ENCODE results near the gene MLH1.

MLH1 gene

DNA sequence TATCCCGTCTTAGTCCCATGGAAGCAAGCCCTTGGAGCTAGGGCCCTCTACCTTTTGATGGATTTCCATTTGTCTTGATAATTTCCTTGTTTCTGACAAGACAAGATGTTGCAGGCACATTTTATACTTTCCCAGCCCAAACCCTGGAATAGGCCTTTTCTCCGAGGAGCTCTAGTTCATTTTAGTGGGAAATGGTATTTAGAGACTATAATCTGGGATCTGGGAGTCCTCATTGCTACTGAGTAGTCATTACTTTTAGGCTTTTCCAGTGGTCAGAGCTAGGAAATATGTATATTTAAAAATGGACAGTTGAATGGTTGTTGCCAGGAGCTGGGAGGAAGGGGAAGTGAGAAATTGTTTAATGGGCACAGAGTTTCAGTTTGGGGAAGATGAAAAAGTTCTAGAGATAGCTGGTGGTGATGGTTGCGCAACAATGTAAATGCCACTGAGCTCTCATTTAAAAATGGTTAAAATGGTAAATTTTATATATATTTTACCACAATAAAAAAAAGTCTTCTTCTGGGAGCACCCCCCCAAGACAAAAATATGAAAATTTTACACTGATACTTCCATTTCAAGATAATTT, 31.6 kb downstream of the MLH1 start:
- H3K27me3 ChIP-seq (ENCODE audit: control insufficient read depth, insufficient read depth, low read length) = no peaks in the 10 kb centered on the region
- no peak overlapping the region for H3K4me3 ChIP-seq (ENCODE audit: low read depth, low read length)
- H3K9me3 ChIP-seq (ENCODE audit: control insufficient read depth, low read length) = no peaks in the 10 kb centered on the region
- no peak overlapping the region for H3K27ac ChIP-seq
- TF ChIP-seq CTCF (IDR thresholded peaks at IDR 0.05) = no peak
- no peak overlapping the region for H3K4me2 ChIP-seq (ENCODE audit: low read length)
- H3K79me2 ChIP-seq = no peaks in the 10 kb centered on the region
- no peak overlapping the region for H3K9ac ChIP-seq
- no peaks in the 10 kb centered on the region for H3K36me3 ChIP-seq (ENCODE audit: control insufficient read depth, insufficient read depth, low read length)
- no peak overlapping the region for H2AFZ ChIP-seq
- H3K4me1 ChIP-seq = peaks cover 13% of the 10 kb centered on the region

DNA sequence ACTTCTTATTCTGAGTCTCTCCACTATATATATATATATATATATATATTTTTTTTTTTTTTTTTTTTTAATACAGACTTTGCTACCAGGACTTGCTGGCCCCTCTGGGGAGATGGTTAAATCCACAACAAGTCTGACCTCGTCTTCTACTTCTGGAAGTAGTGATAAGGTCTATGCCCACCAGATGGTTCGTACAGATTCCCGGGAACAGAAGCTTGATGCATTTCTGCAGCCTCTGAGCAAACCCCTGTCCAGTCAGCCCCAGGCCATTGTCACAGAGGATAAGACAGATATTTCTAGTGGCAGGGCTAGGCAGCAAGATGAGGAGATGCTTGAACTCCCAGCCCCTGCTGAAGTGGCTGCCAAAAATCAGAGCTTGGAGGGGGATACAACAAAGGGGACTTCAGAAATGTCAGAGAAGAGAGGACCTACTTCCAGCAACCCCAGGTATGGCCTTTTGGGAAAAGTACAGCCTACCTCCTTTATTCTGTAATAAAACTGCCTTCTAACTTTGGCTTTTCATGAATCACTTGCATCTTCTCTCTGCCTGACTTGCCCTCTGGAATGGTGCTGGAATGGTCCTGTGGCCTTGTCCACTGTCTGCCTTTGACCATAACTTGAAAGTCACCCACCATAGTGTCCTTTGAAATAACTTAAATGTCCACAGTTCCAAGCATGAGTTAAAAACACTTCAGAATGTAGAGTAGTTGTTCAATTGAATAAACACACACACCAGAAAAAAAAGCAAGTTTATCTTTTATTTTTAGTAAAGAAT, 32.4 kb downstream of the MLH1 start:
- H3K9me3 ChIP-seq (ENCODE audit: control insufficient read depth, low read length) = no peaks in the 10 kb centered on the region
- no peak overlapping the region for H2AFZ ChIP-seq
- H3K4me2 ChIP-seq (ENCODE audit: low read length) = no peak overlapping the region
- no peaks in the 10 kb centered on the region for H3K79me2 ChIP-seq
- no peak overlapping the region for H3K27ac ChIP-seq
- H3K9ac ChIP-seq = no peak overlapping the region
- H3K27me3 ChIP-seq (ENCODE audit: control insufficient read depth, insufficient read depth, low read length) = no peaks in the 10 kb centered on the region
- H3K4me3 ChIP-seq (ENCODE audit: low read depth, low read length) = no peak overlapping the region
- TF ChIP-seq CTCF (IDR thresholded peaks at IDR 0.05) = no peak
- H3K4me1 ChIP-seq = peaks cover 13% of the 10 kb centered on the region
- no peaks in the 10 kb centered on the region for H3K36me3 ChIP-seq (ENCODE audit: control insufficient read depth, insufficient read depth, low read length)

DNA sequence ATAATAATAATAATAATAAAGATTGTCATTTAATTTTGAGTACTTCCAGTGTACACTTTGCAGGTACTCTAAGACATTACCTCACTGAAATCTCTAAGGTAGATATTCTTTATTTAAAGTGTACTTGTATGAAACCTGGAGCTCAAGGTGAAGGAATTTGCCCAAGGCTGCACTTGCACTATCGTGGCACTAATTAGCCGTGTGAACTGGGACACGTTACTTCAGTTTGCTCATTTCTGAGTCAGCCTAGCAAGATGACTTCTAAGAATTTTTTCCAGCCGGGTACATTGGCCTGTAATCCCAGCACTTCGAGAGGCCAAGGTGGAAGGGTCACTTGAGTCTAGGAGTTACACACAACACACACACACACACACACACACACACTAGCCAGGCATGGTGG, 33.5 kb downstream of the MLH1 start:
- no peak overlapping the region for H3K9ac ChIP-seq
- no peak overlapping the region for H3K4me2 ChIP-seq (ENCODE audit: low read length)
- no peaks in the 10 kb centered on the region for H3K9me3 ChIP-seq (ENCODE audit: control insufficient read depth, low read length)
- H3K36me3 ChIP-seq (ENCODE audit: control insufficient read depth, insufficient read depth, low read length) = no peaks in the 10 kb centered on the region
- H3K79me2 ChIP-seq = no peaks in the 10 kb centered on the region
- TF ChIP-seq CTCF (IDR thresholded peaks at IDR 0.05) = no peak
- H2AFZ ChIP-seq = no peak overlapping the region
- no peak overlapping the region for H3K27ac ChIP-seq
- no peaks in the 10 kb centered on the region for H3K27me3 ChIP-seq (ENCODE audit: control insufficient read depth, insufficient read depth, low read length)
- H3K4me3 ChIP-seq (ENCODE audit: low read depth, low read length) = no peak overlapping the region
- H3K4me1 ChIP-seq = peaks cover 13% of the 10 kb centered on the region

DNA sequence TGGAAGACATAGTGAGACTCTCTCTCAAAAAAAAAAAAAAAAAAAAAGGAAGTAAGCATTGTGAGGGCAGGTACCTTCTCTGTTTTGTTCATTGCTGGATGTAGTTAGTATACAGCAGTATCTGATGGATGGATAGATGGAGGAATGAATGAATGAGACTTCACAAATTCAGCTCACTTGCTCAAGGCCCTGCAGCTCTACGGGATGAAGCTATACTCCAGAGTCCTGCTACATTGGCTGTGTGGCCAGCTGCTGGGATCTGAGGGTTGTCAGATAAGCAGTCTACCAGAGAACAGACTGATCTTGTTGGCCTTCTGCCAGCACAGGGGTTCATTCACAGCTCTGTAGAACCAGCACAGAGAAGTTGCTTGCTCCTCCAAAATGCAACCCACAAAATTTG, 35.0 kb downstream of the MLH1 start:
- Histone ChIP-seq H3K27ac (no peak overlapping the region), H3K9ac (no peak overlapping the region), H3K9me3 (ENCODE audit: control insufficient read depth, low read length) (no peaks in the 10 kb centered on the region), H3K4me2 (ENCODE audit: low read length) (no peak overlapping the region), H3K27me3 (ENCODE audit: control insufficient read depth, insufficient read depth, low read length) (no peaks in the 10 kb centered on the region), H3K79me2 (no peaks in the 10 kb centered on the region), H3K4me1 (peaks cover 18% of the 10 kb centered on the region), H3K4me3 (ENCODE audit: low read depth, low read length) (no peak overlapping the region), H3K36me3 (ENCODE audit: control insufficient read depth, insufficient read depth, low read length) (no peaks in the 10 kb centered on the region), H2AFZ (no peak overlapping the region)
- TF ChIP-seq CTCF (IDR thresholded peaks at IDR 0.05) = no peak

GRCh38 chr3:37029111-37029510, 35.8 kb downstream of the MLH1 start:
- Histone ChIP-seq H3K9ac (no peak overlapping the region), H3K27ac (no peak overlapping the region), H3K9me3 (ENCODE audit: control insufficient read depth, low read length) (no peaks in the 10 kb centered on the region), H3K36me3 (ENCODE audit: control insufficient read depth, insufficient read depth, low read length) (no peaks in the 10 kb centered on the region), H3K4me1 (peaks cover 18% of the 10 kb centered on the region), H3K4me3 (ENCODE audit: low read depth, low read length) (no peak overlapping the region), H3K27me3 (ENCODE audit: control insufficient read depth, insufficient read depth, low read length) (no peaks in the 10 kb centered on the region), H2AFZ (no peak overlapping the region), H3K79me2 (no peaks in the 10 kb centered on the region), H3K4me2 (ENCODE audit: low read length) (peak overlapping the region; percentile 35)
- no peak for TF ChIP-seq CTCF (IDR thresholded peaks at IDR 0.05)
